ENCODE measurements around the gene RITA1.

DNA sequence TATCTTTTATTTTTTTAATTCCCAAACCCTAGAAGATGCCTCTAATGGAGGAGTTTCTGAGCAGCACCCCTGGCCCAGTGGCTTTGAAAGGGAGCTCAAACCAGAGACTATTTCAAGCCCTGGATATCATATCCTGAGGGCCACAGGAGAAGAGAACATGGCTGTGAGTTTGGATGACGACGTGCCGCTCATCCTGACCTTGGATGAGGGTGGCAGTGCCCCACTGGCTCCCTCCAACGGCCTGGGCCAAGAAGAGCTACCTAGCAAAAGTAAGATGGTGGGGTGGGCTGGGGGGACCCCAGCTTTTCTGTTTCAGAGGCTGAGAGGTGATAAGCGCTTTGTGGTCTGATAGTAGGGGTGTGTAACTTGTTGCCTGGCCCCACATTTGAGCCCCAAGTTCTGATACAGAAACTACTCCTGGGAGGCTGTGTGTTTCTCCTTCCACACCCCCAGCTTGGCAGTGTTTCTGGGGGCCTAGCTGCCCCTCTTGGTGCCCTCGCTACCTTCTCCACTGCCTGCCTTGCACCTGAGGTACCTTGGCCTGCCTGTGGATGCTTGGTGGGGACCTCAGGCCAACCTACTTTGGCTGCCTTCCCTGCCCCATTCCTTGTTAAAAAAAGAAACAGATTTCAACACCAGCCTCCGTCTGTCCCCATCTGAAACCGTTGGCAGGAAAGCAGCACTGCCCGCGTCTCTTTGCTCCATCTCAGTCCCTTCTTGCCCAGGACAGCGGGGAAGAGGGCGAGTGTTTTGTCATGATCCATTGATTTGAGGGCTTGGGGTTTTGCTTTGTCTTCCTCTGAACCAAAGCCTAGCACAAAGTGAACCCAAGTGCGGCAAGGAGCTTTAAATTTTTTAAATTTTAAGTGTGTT lies 41.4 kb downstream of the RITA1 start:
- TF ChIP-seq, protein P1, sequence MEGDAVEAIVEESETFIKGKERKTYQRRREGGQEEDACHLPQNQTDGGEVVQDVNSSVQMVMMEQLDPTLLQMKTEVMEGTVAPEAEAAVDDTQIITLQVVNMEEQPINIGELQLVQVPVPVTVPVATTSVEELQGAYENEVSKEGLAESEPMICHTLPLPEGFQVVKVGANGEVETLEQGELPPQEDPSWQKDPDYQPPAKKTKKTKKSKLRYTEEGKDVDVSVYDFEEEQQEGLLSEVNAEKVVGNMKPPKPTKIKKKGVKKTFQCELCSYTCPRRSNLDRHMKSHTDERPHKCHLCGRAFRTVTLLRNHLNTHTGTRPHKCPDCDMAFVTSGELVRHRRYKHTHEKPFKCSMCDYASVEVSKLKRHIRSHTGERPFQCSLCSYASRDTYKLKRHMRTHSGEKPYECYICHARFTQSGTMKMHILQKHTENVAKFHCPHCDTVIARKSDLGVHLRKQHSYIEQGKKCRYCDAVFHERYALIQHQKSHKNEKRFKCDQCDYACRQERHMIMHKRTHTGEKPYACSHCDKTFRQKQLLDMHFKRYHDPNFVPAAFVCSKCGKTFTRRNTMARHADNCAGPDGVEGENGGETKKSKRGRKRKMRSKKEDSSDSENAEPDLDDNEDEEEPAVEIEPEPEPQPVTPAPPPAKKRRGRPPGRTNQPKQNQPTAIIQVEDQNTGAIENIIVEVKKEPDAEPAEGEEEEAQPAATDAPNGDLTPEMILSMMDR (IDR thresholded peaks at IDR 0.05 in 2 of 3, conservative IDR thresholded peaks at IDR 0.05 in 1 of 3; ENCODE audit: control insufficient read depth in 2 of 3, extremely low read depth in 1 of 3, insufficient read depth in 1 of 3, low read depth in 3 of 3, low read length in 3 of 3) = no peak
- TF ChIP-seq STAT1 (conservative IDR thresholded peaks at IDR 0.05) = no peak
- TF ChIP-seq BMI1 (IDR thresholded peaks at IDR 0.05; ENCODE audit: borderline replicate concordance) = no peak
- no peak for TF ChIP-seq ZNF274 (IDR thresholded peaks at IDR 0.05; ENCODE audit: insufficient read depth, insufficient read length)
- TF ChIP-seq, protein P2, sequence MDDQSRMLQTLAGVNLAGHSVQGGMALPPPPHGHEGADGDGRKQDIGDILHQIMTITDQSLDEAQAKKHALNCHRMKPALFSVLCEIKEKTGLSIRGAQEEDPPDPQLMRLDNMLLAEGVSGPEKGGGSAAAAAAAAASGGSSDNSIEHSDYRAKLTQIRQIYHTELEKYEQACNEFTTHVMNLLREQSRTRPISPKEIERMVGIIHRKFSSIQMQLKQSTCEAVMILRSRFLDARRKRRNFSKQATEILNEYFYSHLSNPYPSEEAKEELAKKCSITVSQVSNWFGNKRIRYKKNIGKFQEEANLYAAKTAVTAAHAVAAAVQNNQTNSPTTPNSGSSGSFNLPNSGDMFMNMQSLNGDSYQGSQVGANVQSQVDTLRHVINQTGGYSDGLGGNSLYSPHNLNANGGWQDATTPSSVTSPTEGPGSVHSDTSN (IDR thresholded peaks at IDR 0.05; ENCODE audit: insufficient replicate concordance, low read depth, low read length) = no peak
- TF ChIP-seq, protein P3, sequence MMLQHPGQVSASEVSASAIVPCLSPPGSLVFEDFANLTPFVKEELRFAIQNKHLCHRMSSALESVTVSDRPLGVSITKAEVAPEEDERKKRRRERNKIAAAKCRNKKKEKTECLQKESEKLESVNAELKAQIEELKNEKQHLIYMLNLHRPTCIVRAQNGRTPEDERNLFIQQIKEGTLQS (IDR thresholded peaks at IDR 0.05; ENCODE audit: borderline replicate concordance, extremely low read depth, low read depth, low read length) = no peak
- no peak for TF ChIP-seq SIN3A (IDR thresholded peaks at IDR 0.05; ENCODE audit: low read depth, low read length)
